NCI-H774 (cell line): Measurements from ENCODE around the gene ALDH1A2.
"Not testable (repeated sequence)": the region's sequence is repeated elsewhere in the genome, so short reads cannot be mapped to it uniquely, and the experiment has no call there.

Experiments used
- DNase-seq: peaks from one replicate; lab custom pipeline; 2025; lab: John Stamatoyannopoulos, UW

Gene ALDH1A2

DNA sequence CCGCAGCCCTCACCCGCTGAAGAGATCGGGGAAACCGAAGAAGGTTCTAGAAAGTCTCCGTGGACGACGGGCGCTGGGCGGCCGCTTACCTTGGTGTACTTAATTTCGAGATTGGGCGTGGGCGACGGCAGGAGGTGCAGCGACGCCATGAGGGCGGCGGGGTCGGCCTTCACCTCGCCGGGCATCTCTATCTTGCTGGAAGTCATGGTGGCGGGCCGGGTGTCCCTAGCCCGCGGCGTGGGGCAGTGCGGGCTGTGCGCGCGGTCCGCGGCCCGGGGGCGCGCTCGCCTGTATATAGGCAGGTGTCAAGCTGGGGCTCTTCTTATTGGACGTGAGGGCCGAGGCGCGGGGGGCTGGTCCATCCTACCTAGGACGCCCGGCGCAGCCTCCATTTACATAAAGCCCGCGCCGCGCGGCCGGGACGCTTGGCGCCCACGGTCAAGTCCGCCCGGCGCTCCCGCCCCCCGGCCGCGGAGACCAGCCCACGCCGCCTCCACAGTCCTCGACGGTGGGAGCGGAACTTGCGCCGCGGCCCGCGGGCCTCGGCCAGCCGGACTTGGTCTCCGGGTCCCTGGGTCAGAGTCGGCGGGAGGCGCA lies at the start of gene ALDH1A2:
TSS of gene ALDH1A2 (minus strand) at position 267 of the 597 bp plus-strand sequence. CDS start at position 206, 61 bp downstream.
- DNase-seq, result no peak

DNA sequence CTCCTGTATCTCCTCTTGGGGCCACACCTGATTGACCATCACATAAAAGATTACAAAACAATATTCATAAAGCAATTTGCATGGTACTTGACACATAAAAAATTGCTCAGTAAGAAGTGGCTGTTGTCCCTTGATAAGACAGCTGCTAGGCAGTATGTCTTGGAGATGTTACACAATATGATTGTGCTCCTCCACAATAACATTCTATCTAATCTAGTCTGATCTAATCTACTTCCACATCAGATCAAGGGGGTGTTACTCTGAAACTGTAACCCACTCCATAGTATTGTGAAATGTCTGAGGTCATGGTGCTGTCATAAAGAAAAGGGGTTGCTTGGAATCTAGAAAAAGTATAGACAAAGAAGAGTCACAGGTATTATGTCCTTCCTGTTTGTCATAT lies 49.3 kb upstream of the ALDH1A2 start:
- DNase-seq, result no peak

DNA sequence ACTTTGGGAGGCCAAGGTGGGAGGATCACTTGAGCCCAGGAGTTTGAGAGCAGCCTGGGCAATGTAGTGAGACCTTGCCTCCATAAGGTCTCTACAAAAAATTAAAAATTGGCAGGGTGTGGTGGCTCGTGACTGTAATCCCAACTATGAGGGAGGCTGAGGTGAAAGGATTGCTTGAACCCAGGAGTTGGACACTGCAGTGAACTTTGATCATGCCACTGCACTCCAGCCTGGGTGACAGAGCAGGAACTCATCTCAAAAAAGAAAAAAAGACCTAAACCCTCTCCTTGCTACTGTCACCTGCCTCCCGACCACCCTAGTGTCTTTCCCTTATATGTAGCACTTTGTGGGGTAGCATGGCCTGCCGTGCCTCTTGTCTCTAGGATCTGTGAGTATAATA lies 48.9 kb upstream of the ALDH1A2 start:
- no peak for DNase-seq

DNA sequence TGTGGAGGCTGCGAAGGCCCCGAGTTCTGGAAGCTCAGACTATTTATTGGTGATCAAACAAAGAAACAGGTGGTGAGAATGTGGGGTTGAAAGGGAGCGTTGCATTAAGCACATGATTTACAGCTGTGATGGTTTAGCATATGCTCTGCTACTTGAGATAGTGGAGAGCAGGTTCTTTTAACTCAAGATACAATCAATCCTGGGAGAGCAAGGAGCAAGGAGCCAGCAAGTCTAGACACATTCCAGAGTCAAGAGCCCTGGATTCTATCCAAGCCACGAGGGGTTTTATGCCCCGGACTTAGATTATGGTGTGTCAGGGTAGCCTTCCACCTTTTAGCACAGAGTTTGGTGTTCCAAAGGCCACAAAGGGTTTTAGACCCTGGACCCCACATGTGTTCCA lies 47.8 kb upstream of the ALDH1A2 start:
- DNase-seq, result not testable (repeated sequence)

DNA sequence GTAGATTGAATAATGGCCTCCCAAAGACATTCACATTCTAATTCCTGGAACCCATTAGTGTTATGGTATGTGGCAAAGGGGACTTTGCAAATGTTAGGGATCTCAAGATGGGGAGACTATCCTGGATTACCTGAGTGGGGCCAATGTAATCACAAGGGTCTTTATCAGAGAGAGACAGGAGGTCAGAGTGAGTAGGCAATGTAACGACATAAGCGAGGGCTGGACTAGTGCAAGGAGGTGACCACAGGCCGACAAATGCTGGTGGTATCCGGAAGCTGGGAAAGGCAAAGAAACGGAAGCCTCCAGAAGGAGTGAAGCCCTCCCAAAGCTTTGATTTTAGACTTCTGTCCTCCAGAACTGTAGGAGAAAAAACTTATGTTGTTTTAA lies 46.2 kb upstream of the ALDH1A2 start:
- no peak for DNase-seq

DNA sequence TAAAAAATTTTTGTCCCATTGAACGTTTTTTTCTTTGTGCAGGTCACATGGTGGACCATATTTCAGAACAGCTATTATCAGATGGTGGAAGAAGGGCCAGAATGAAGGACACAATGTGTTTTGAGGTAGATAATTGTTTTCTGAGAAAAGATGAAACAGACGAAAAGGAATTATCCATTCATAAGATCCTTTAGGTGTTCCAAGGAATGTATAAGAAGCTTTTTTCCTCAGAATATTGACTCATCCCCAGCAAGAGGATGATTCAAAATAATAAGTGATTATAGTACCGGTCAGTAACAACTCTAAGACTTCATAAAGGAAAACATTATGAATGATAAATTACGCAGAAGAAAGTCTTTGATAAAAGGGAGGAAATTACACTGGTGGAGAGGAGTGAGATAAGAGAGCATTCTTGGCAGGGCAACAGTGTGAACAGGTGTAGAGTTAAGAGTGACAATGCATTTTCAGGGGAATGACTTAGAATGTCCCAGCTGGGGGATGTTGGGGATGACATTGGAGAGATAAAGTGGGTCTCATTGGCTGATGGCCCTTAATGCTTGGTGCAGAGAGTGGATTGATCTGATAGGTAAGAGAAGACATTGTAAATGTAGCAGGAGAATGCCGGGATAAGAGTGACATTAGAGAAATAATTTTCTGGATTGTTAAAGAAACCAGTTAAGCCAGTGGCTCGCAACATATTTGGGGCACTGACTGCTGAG lies 45.6 kb upstream of the ALDH1A2 start:
- DNase-seq, result no peak

DNA sequence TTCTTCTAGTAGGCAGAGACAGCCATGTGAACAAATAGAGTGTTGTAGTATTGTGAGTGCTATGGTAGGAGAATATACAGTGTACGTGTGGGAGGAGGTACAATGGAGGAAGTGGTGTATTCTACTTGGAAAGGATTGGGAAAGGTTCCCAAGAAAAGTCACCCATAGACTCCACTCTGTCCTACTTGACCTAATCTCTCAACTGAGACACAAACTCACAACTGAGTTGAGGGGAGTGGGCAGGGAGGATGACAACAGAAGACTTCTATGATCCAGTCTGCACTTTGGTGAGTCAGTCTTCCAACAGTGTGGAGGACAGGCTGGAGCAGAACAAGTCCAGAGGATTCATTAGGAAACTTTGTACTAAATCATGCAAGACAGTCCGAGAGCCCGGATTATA lies 43.9 kb upstream of the ALDH1A2 start:
- no peak for DNase-seq

DNA sequence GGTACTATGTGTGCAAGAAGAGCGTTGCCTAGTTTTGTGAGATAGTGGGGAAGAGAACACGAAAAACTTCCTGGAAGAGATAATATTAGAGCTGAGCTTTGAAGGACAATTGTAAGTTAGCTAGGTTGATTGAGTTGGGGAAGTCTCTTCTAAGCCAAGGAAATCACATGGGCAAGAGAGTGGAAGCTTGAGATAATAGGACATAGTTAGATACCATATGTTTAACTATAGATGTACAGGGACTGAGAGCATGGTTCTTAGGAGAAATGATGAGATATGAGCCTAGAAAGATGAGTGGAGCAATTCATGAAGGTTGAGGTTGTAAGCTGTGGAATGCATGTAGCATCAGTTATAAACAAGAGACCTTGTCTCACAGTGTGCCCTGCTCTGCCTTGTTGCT lies 42.6 kb upstream of the ALDH1A2 start:
- DNase-seq, result no peak

DNA sequence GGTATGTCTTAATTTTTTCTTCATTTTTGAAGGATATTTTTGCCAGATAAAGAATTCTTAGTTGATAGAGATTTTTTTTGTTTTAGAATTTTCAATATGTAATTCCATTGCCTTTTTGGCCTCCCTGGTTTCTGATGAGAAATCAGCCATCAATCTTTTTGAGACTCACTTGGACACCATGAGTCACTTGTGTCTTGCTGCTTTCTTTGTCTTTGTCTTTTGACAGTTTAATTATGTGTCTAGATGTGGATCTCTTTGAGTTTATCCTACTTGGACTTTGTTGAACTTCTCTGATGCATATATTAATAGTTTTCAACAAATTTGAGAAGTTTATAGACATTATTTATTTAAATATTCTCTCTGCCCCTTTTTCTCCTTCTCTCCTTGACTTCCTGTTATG lies 38.0 kb upstream of the ALDH1A2 start:
- no peak for DNase-seq

DNA sequence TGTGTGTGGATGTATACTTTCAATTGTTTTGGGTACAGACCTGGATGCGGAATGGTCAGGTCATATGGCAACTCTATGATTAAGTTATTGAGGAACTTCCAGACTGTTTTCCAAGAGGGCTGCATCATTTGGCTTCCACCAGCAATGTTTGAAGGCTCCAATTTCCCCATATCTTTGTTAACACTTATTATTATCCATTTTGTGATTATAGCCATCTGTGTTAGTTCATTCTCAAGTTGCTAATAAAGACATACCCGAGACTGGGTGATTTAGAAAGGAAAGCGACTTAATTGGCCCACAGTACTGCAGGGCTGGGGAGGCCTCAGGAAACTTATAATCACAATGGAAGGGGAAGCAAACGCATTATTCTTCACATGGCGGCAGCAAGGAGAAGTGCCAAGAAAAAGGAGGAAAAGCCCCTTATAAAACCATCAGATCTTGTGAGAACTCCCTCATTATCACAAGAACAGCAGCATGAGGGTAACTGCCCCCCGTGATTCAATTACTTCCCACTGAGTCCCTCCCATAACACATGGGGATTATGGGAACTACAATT lies 31.1 kb upstream of the ALDH1A2 start:
- no peak for DNase-seq

DNA sequence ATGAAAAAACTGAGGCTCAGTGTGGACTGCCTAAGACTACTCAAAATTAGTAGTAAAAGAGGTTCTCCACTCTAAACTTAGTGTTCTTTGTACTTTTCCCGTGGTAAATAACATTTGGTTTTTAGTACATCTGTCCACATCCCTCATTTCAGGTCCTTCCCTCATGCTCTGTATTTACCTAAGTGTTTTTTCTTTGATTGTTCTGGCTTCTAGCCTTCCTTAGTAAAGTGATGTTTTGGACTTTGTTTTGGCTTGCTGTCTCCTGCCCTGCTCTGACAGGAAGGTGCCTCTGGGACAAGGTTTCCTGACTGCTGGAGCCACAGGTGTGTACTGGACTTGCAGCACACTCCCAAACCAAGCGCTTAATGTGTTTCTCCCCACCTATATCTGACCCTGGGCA lies 29.9 kb upstream of the ALDH1A2 start:
- DNase-seq, result no peak

DNA sequence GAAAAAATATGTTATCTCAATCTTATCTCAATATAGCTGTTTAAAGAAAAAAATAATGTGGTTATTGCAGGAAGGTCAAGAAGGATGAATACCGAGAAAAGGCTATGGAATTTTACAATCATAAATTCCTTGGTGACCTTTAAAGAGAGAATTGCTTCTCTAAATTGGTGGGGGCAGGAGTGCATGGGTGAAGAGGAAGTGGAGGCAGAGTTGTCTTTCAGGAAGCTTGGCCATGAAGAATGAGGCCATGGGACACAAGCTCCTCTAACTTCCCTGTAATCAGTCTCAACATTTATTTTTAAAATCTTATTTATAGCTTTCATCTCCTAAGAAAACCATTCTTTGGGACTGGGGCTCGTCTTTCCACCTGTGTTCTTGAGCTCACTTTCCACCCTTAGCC lies 22.4 kb upstream of the ALDH1A2 start:
- DNase-seq, result no peak

DNA sequence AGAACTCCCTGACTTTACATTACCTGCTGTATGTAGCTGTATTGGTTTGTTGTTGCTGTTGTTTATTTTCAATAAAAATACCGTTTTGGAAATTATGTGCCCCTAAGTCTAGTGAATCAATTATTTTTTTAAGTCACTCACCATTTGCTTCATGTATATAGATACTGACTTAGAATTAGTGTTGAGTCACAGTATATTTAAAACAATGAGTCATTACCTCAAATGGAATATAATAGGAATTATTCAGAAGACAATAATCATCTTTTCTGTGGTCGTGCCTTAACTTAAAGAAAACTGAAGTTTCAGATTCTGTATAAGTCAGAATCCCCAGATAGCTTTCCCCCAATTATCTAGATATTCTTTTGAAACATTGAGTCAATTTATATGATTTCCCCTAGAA lies 21.0 kb upstream of the ALDH1A2 start:
- DNase-seq, result no peak

DNA sequence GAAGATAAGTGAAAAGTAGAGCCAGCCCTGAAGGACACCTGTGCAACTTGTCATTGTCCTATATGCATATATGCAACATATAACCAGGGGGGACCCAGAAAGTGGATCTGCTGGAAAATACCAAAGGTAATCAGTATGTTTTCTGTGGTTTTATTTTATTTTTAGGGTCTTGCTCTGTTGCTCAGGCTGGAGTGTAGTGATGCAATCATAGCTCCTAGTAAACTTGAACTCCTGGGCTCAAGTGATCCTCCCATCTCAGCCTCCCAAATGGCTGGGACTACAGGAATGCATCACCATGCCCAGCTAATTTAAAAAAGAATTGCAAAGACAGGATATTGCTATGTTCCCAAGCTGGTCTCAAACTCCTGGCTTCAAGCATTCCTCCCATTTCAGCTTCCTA lies 18.0 kb upstream of the ALDH1A2 start:
- no peak for DNase-seq

DNA sequence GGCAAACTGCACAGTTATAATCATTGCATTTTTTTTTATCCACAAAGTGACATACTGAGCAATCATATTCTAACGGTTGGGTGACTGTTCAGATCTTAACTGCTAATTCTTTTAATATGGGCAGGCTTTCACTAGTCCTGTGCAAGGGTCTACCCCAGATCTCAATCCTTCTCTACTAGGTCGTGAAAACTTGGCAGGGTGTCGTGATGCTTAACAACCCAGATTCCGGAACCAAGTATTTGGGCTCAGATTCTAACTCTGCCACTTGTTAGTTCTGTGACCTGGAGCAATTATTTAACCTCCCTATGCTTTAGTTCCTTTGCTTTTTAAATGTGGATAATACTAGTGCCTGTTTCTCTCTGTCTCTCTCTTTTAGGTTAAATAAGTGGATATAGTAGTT lies 16.4 kb upstream of the ALDH1A2 start:
- DNase-seq, result no peak

DNA sequence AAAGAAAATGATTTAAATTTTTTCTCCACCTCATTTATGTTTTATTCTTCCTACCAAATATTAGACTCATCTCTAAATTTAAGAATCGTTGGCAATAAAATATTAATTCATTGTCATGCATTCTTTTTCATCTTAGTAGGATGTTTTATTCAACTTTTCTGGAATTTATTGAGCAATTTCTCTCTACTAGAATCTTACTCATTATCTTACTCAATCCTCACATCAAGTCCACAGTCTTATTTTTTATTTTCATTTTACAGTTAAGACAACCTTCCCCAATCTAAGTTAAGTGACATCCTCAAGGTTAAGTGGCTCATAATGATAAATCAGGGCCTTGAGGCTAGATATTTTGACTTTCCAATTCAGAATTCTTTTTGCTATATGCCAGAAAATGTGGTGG lies 15.9 kb upstream of the ALDH1A2 start:
- DNase-seq, result no peak

DNA sequence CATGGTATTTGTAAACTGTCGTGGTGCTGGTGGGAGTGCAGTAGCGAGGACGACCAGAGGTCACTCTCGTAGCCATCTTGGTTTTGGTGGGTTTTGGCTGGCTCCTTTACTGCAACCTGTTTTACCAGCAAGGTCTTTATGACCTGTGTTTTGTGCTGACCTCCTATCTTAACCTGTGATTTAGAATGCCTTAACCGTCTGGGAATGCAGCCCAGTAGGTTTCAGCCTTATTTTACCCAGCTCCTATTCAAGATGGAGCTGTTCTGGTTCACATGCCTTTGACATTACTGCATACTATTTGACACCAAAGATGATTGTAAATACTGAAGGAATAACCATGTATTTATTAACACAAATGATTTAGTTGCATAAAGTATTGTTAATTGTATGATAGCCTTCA lies 15.4 kb upstream of the ALDH1A2 start:
- not testable (repeated sequence) for DNase-seq

DNA sequence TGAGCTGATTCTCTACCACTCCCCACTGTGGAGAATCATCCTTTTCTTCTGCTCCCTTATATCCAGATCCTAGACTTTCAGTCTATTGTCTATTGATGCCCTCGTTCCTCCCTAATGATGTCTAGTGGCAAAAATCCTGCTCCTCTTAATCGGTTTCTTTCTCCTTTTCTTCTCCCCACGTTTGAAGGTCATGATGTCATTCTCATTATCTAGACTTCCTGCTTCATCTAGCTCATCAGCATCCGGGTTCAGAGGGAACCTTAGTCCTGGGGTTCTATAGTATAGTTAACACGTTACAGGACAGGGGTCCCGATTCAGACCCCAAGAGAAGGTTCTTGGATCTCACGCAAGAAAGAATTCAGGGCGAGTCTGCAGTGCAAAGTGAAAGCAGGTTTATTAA lies 14.9 kb upstream of the ALDH1A2 start:
- no peak for DNase-seq

DNA sequence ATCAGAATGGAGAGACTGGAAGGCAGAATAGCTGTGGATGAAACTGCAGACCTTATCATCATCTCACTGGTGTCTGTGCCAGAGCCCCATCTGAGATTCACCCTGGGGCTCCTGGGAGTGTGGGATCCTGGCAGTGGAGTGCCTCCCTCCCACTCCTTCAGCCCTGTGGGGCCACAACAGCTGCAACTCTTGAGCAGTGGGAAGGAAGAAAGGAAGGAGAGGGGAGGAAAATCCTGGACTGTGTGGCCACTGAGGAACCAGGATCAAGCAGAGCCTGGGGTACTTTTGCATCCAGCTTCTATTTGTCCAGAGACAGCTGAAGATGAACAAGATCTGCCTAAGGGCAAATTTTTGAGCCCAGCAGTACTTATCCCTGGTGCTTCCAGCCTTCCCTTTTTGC lies 13.1 kb upstream of the ALDH1A2 start:
- DNase-seq, result no peak

DNA sequence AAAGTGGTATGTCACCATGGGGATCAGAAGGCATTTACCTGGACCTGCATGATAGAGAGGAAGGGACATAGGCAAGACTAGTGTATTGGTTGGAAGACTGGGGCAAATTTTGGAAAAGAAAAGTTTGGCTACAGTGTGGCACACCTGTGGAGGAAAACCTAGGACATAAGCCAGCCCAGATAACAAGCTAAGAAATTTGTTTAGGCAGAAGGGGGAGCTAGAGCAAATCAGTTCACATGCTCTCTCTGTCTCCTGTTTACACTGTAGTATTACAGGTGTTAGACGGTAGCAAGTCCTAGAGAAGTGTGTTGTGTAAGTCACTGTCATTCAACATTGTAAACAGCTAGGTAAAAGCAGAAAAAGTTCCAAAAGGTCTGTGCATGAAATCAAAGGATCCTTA lies 11.9 kb upstream of the ALDH1A2 start:
- DNase-seq, result peak; percentile 11

DNA sequence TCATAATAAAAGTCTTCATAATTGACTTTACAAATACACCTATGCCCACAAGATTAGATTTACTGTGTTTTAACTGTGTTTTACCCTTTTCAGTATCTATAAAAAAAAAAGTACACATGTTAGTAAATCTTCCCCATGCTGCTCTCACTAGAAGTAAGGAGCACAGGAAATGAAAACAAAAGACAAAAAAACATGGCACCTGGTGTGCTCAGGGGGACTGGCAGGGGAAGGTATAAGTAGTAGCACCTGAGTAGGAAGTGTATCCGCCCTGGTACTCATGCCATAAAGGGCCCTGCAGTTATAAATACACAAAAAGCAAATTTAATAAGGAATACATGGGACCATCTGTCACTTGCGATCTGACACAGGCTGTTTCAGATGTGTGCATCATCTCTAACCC lies 8.9 kb upstream of the ALDH1A2 start:
- DNase-seq, result no peak

DNA sequence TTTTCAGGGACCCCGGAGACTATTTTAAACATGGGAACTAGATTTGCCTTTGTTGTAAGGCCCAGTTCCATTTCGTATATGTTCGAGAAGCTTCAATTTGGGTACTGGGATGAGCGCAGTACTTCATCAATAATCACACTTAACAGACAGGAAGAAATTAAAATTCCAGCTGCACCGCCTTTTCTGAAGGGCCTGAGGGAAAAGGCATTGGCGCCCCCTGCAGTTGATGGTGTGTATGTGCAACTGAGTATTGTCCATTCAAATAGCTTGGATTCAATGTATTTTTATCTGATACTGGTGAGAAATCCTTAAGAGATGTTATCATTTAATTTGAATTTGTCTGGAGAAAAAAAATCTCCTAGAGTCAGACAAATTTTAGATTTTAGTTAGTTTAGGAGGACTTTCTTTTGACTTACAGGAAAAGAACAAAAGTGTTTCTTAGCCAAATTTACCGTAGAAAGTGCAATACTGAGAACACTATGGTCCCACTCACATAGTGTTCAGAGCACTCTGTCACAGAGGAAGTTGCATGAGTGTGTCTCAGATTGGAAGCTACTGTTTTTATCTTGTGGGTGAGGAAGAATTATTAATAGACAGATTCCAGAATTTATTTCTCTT lies 5.4 kb upstream of the ALDH1A2 start:
- DNase-seq, result peak; percentile 46

DNA sequence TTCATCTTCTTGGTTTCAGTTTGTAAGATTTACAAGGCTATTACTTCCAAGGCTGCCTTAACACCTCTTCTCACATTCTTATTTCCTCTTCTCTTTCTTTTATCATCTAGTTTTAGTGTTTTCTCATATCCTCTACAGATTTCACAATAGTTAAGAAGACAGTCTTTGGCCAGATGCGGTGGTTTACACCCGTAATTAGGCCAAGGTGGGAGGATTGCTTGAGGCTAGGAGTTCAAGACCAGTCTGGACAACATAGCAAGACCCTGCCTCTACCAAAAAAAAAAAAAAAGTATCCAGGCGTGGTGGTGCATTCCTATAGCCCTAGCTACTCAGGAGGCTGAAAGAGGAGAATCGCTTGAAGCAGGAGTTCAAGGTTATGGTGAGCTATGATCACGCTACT lies 3.5 kb upstream of the ALDH1A2 start:
- no peak for DNase-seq
